Measurements from ENCODE around the gene SMC3.
"Not testable (repeated sequence)": the region's sequence is repeated elsewhere in the genome, so short reads cannot be mapped to it uniquely, and the experiment has no call there.

Gene SMC3

DNA sequence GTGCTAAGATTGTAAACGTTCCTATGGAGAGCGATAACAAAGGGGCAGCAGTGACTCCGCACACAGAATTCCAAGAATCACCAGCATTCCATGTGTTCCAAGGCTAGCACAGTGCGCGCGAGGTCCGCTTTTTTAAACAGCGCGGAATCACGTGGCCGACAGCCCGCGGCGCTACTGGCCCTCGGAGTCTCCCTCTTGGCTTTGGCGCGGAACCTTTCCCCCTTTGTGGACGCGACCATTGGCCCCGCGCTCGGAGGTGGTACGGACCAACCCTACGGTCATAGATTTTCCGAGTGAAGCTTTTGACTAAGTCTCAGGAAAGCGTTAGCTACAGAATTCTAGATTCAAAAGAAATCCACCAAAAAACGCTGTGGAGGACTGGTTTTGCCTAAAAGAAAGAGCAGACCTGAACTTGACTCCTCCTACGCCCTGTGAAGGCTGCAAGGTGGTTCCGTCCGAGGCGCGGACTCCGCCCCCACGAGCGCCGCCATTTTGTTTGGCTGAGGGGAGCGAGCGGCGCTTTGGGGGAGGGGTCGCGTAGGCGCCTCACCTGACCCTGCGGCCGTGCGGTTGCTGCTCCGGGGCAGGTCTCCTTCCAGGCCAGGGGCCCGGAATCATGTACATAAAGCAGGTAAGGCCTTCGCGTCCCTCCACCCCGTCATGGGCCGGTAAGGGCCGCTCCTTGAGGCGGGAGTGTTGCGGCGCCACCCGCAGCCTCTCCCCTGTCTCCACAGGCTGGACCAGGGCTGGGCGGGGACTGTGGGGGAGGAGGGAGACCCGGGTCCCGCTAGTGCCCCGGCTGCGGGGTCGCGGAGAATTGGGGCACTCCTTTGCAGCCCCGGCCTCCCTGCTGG is at the start of gene SMC3:
TSS of gene SMC3 (plus strand) at position 495 of the 854 bp plus-strand sequence. CDS start at position 617, 122 bp downstream.
- peak; percentile 92 for DNase-seq (ENCODE audit: low spot score)

DNA sequence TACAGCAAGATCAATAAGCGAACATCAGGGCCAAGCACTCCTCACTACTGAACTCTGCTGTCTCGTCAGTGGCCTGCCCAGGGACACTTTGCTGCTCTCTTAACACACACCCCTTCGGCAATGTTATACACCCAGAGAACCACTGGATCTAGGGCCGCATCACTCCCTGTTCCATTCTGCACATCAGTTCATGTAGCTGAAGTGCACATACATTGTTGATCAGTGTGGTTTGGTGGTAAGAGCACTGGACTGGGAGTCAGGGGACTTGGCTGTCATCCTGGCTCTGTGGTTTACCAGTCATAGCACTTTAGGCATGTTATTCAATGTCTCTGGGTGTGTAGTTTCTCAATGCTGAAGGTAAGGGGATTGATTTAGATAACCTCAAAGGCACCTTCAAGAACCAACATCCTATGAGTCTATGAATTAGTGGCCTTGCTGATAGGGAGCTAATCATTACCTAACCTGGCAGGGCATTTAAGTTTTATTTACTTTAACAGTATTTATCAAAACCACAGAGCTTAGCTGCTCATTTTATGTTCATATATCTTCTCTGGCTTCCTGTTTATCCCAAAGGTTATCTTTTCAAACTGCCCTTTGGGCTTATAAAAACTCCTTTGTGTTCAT is 45.0 kb upstream of the SMC3 start:
- peak; percentile 62 for DNase-seq (ENCODE audit: low spot score)

DNA sequence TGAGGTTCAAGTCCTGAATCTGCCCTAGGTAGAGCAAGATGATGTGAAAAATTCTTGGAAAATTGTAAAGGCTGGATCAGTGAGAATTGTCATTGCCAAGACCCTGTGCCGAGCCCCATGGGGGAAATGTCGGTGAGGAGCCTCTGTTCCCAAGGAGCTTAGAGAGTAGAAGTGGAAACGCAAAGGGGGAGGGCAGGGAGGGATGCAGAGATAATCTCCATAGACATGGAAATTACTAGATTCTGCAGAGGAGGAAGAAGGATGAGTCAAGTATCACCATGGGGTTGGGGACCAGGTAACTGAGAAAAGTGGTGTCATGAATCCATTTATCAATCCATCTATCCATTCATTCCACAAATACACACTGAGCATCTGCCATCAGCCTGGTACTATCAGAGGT is 43.8 kb upstream of the SMC3 start:
- DNase-seq (ENCODE audit: low spot score) = no peak

DNA sequence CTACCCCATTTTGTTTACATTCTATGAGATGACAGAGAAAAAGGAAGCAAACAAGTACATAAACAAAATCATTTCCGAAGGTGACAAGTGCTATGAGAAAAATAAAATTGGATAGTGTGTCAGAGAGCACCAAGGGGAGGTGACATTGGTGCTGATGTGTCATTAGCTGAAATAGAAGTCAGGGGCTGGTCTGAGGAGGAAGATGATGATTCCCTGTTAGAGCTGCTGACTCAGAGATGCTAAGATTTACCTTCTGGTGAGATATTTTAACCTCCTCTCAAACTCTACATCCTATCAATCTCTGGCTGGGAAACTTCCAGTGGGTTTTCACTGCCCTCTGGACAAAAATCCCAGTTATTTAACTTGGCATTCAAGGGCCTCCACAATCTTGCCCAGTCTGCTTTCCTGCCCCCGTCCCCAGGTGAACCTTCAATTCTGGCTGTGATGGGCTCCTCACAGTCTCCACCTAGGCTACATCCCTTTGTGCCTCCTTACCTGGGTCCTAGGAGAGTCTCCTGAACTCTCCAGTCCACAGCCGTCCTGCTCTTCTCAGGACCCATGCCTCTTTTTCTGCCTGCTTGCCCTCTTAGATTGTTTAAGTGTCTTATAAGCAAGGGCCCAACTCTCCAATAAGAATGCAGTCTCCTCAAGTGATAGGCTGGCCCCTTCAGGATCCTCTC is 43.2 kb upstream of the SMC3 start:
- DNase-seq (ENCODE audit: low spot score) = no peak

DNA sequence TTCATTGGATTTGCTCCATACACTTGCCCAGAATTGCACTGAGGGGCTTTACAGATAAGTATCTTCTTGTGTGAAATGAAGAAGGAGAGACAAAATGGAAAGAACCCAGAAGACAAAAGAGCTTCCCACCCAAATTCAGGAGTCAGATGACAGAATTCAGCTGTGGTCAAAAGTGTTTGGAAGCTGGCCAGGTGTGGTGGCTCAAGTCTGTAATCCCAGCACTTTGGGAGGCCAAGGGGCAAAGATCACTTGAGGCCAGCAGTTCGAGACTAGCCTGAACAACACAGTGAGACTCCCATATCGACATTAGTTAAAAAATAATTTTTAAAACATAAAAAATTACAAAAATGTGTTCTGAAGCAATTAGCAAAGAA is 42.6 kb upstream of the SMC3 start:
- DNase-seq (ENCODE audit: low spot score) = no peak

DNA sequence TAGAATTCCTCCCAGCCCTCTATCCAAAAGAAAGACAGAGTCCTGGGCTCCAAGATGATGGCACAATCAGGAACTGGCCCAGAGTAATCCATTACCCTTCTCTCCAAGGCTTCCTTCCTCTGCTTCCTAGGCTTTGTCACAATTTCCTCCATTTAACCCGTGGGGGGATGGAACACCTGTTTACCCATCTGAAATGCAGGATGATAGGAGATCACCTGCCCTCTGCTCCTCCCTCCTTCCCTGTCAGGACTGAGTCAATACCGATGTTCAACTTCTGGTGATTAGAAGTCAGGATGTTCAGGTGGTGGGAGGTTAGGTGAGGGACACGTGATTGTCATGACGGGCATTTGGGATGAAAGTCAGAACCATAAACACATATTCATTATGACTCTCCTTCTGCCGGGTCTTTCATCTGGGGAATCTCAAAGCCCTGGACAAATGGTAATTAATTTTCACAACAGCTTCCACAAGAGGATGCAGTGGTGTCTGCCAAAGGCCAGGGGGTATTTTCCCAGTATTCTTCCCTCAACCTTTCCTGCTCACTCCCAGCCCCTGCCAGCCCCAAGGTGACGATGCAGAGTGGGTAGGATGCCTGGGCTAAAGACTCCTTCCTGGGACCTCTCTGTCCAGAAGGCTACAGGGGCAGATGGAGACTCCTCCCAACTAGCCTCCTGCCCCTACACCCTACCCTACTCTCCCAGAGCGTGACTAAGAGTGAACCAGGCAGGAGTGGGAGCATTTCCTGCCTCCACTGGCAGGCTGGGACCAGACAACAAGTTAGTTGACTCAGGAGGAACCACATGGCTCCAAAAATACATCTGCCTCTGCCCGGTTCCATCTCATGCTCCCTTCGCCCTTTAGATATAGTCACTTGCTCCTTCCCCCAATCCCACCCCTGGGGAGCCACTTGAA is 41.9 kb upstream of the SMC3 start:
- peak; percentile 80 for DNase-seq (ENCODE audit: low spot score)

DNA sequence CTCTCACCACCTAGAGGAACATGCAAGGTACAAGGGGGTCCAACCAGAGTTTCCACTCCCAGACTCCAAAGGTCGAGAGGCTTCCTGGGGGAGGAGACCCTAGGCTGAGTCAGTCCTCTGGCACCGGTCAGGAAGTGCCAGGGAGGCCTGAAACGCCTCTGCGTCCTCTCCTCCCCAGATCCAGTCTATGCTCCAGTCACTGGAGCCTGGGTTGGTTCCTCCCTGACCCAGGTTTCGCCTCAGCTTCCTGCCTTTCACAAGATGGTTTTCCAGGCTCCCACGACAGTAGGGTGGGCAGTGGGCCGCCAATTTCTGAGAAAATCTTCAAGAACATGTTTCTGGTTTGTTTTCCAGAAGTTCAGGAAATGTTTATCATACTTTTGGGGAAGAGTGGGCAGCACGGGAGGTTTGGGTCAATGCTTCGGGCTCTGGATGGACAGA is 39.7 kb upstream of the SMC3 start:
- peak; percentile 43 for DNase-seq (ENCODE audit: low spot score)

DNA sequence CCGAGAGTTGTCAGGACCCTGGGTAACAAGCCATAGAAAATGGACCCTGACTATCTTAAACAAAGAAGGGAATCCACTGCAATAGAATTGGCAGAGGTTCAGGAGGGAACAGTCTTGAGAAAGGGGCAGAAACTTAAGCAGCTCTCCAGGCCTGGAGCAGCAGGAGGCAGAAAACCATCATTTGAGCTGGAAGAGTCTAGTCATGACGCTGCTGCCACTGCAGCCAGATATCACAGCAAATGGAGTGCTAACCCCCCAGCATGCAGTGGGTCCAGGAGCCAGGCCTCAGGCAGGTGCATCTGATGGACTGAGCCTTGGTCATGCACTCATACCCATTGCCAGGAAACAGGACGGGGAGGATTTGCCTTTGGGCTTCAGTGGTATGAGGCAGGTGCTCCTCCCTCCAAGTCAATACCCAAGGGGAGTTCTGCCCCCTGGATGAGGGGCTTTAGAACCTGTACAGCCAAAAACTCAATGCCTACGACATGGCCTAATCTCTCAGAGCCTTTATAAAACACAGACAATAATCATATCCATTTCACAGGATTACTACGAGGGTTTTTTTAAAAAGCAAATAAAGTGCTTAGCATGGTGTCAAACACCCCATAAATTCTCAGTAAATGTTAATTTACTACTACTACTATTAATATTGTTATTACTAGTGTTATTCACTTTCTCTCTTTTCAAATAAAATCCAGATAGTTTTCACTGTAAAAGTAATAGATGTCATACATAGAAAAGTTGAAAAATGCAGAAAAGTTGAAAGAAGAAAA is 39.1 kb upstream of the SMC3 start:
- no peak for DNase-seq (ENCODE audit: low spot score)

DNA sequence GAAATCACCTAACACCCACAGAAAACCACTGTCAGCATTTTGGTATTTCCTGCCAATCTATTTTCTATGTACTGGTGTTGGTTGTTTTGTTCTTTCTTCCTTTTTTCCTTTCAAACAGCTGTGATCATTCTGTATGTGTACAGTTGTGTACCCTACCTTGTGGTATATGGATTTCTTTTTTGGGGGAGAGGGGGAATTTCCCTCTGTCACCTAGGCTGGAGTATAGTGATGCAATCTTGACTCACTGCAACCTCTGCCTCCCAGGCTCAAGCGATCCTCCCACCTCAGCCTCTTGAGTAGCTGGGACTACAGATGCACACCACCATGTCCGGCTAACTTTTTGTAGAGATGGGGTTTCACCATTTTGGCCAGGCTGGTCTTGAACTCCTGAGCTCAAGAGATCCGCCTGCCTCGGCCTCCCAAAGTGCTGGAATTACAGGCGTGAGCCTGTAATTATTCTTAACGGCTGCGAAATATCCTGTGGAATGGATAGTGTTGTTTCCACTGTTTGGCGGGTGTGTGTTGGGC is 38.4 kb upstream of the SMC3 start:
- not testable (repeated sequence) for DNase-seq (ENCODE audit: low spot score)

DNA sequence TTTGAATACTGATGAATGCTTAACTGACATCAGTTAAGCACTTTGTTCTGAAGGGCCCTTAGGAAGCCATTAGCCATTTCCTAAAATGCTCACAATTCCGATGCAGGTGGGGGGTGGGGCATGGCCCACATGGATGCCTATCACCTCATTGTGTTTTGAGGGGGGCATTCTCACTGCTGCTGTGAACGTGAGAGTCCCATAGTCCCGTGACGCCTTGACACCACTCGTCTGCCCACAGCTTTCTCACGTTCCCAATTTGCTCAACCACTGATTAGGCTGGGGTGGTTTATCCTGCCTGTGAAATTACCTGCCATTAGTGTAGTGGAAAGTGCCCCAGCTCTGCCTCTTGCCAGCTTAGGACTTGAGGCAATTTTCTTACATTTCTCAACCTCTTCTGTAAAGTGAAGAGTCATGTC is 37.9 kb upstream of the SMC3 start:
- no peak for DNase-seq (ENCODE audit: low spot score)

DNA sequence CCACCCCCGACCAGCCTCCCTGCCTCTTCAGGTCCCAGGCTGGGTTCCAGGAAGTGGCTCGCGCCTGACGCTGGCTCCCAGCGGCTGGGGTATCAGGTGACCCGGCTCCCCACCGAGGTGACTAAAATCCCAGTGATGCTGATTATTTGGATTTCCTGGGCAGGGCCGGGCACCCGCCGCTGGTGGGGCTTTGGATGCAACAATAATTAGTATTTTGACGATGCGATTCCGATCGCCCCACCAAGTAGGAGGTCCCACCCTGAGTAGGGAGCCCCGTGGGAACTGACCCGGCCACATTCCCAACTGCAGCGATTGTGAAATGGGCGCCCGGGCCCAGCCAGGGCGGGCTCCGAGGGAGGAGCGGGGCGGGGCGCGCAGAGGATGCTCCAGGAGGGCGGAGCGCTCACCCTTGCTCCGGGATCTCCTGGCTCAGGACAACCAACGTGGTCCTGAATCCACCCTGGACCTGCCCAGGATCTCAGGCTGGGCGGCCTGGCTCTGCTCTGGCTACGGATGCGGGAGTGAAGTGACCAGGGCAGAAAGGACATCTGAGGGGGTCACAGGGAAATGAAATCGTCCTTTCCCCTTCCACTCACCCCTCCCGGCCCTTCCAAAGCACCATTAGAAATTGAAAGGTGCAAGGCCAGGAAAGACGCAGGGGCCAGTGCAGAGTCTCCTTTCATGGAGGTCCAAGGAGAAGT is 37.2 kb upstream of the SMC3 start:
- DNase-seq (ENCODE audit: low spot score) = peak; percentile 68

DNA sequence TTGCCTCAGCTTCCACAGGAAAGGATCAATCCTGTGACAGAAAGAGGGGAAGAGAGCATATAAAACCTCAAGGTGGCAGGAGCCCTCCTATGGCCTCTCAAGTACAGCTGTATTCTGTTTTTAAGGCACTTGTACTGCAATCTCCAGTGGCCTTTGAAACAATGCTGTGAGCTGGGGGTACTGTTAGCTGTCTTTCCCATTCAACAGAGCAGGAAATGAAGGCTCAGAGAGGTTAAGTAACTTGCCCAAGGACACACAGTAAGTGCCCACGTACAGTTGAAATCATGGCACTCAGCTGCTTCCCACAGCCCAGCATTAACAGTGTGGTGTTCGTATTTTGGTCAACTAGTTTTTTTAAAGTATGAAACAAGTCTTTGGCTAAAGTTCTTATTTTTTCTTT is 35.8 kb upstream of the SMC3 start:
- no peak for DNase-seq (ENCODE audit: low spot score)

DNA sequence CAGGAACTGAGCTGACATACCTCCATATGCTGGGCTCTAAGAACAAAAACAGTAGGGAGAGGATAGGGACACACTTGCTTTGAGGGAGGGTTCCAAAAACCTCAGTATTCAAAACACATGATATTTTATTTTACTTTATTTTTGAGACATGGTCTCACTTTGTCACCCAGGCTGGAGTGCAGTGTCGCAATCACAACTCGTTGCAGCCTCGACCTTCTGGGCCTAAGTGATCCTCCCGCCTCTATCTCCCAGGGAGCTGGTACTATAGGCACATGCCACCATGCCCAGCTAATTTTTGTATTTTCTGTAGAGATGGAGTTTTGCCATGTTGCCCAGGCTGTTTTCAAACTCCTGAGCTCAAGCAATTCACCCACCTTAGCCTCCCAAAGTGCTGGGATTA is 34.9 kb upstream of the SMC3 start:
- DNase-seq (ENCODE audit: low spot score) = not testable (repeated sequence)

DNA sequence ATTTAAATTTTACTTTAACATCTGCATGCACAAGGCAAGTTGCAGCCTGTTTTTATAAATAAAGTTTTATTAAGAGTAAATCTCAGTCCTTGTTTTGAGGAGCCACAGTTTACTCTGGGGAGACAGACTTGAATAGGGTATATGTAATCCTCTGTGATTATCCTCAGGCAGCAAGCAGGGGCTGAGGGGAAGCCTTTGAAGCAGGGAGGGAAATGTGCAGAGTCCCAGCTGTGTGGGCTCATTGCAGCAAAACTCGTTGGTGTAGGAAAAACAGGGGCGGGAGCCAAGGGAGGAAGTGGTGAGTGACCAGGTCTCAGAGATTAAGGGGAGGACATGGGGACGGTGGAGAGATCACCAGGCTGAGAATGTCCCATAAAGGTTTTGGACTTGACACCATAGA is 34.3 kb upstream of the SMC3 start:
- DNase-seq (ENCODE audit: low spot score) = no peak

DNA sequence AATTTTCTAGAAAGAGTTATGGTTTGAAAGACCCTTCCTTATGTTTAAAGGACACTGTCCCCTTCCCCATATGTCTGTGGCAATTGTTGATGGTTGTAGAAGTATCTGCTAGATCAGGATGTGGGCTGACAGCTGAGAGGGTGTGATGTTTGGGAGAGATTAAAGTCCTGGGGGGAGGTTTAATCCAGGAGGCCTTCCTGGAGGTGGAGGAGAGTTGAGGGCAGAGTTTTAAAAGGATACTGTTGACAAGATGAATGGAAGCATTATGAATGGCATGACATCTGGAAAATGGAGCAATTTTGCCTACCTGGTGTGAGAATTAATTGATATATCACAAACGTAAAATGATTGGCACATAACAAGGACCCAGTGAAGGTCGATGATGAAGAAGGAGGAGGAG is 32.9 kb upstream of the SMC3 start:
- no peak for DNase-seq (ENCODE audit: low spot score)

DNA sequence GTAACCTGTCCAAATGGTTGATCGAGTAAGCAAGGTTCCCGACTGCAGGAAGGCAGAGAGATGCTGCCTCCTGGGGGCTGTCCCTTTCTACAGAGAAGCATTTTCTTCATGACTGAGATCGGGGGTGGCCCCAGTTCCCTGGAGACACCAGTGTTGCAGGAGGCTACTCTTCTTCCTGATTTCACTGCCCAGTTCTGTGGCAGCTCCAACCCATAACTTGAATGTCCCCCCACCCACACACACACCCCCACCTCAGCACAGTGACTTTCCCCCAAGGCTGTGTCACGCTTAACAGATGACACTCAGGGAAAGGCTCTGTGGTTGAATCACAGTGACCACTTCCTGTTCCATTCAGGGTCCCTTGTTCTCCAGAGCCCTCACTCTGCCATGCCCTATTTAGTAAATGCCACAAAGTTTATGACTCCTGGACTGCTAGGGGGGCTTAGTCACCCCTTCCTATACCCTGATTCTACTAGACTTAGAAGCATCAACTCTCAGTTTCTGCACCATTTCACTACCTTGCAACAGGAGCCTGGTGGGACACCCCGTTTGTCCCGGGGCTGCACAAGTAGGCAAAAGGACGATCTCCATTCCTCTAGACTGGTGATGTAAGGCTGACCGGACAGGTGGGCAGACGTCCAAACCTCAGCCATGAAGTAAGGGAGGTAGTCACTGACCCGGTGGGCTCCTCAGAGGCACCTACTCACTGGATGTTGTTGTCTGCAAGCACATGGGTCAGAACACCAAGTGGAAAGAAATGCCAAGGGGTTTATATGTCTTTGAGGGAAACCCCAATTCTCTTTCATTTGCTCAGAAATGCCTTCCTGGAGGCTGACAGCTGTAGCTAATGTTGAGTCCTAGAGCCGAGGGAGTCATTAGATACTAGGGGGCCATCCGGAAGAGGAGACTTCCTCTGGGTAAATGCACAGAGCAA is 31.3 kb upstream of the SMC3 start:
- peak; percentile 91 for DNase-seq (ENCODE audit: low spot score)

DNA sequence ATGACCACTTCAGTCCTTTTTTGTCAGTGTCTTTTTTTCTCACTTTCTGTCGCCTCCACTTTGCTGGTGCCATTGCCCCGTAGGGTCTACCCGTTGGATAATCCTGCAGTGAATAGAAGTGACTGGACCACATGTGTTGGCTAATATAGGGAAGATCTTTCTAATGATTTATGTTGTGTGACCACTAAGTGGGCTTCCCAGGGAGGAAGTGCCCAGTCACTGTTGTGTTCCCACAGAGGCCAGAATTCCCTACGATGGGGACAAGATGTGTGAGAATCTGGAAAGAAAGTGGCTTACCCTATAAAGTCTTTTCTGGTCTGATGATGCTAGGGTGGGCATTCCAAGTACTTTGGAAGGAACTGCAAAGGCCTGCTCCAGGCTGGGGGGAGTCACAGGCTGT is 28.4 kb upstream of the SMC3 start:
- DNase-seq (ENCODE audit: low spot score) = no peak

DNA sequence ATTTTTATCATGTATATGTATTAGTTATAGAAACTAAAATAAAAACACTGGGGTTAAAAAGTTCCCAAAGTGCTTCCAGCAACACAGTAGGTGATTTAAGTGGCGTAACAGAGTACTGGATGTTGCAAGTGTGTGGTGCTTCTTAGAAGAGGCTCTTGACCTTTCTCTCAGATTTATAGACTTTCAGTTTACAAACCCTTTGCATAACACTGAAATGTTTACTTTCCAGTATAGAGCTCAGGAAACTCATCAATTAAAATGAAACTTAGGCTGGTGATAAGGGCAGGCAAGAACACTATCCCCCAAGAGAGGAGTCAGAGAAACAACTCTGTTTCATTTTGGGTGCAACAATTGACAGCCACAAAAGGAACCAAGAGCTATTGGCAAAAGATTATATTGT is 27.5 kb upstream of the SMC3 start:
- no peak for DNase-seq (ENCODE audit: low spot score)

DNA sequence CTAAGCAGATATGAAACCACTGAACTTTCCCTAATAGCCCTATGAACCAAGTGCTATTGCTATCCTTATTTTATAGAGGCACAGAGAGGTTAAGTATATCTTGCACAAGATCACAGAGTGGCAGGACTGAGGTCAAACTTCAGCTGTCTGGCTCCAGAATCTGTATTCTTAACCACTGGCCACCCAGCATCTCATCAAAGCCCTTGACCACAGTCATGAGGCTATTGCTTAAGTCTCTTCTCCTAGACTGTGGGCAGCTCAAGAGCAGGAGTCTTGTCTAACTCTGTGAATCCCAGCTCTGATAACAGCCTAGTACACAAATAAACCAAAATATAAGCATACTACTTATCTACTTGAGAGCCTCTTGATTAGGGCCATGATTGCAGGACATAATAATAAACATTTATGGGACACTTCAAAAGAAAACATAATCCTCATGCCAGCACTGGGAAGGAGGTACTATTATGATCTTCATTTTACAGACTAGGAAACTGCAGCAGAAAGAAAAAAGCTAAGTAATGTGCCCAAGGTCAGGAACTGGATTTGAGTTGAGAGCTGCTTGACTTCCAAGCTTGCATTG is 22.4 kb upstream of the SMC3 start:
- DNase-seq (ENCODE audit: low spot score) = no peak
